BLaER1 (cell line): ENCODE data around the gene OR7G3.

Experiments used
- H3K27ac ChIP-seq: shearing (Covaris generic); formaldehyde crosslinking; 2 replicates; pipeline ENCODE4 v1.8.1; 2022
- H3K27me3 ChIP-seq: shearing (Covaris generic); formaldehyde crosslinking; 2 replicates; pipeline ENCODE4 v1.8.1; 2022
- H3K36me3 ChIP-seq: shearing (Covaris generic); formaldehyde crosslinking; 2 replicates; pipeline ENCODE4 v1.8.1; 2022
- H3K4me1 ChIP-seq: shearing (Covaris generic); formaldehyde crosslinking; 2 replicates; pipeline ENCODE4 v1.8.1; 2022
- H3K4me2 ChIP-seq: shearing (Covaris generic); formaldehyde crosslinking; 2 replicates; pipeline ENCODE4 v1.8.1; 2022
- H3K4me3 ChIP-seq: shearing (Covaris generic); formaldehyde crosslinking; 2 replicates; pipeline ENCODE4 v1.8.1; 2022
- H3K9ac ChIP-seq: shearing (Covaris generic); formaldehyde crosslinking; 2 replicates; pipeline ENCODE4 v1.8.1; 2022
- H3K9me3 ChIP-seq: shearing (Covaris generic); formaldehyde crosslinking; 2 replicates; pipeline ENCODE4 v1.8.1; 2022
- H4K20me1 ChIP-seq: shearing (Covaris generic); formaldehyde crosslinking; 2 replicates; pipeline ENCODE4 v1.8.1; 2022
- Cebpa-rat ChIP-seq: shearing (Covaris generic); IDR thresholded peaks from 2 replicates; pipeline ENCODE4 v1.8.1; 2022

Gene OR7G3

DNA sequence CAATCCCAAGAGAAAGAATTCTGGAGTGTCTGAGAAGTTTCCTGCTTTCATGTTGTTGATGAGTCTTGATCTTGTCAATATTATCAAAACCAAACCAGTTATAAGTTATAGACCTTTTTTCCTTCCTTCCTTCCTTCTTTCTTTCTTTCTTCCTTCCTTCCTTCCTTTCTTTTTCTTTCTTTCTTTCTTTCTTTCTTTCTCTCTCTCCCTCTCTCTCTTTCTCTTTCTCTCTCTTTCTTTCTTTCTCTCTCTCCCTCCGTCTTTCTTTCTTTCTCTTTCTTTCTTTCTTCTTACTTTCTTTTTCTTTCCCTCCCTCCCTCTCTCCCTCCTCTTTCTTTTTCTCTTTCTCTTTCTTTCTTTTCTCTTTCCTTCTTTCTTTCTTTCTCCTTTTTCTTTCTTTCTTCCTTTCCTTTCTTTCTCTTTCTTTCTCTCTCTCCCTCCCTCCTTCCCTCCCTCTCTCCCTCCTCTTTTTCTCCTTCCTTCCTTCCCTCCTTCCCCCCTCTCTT, at the start of gene OR7G3:
Gene OR7G3, minus strand, starts transcription at position 51 of the 506 bp plus-strand sequence. Its CDS starts 0 bp downstream, at position 51.
- Histone ChIP-seq H3K36me3 (no peaks in the 10 kb centered on the region), H3K9ac (no peak within 1 kb of the TSS), H3K4me1 (peaks cover 19% of the 10 kb centered on the region), H3K27me3 (no peaks in the 10 kb centered on the region), H3K4me2 (no peak within 1 kb of the TSS), H4K20me1 (no peaks in the 10 kb centered on the region), H3K4me3 (no peak within 1 kb of the TSS), H3K9me3 (no peaks in the 10 kb centered on the region), H3K27ac (no peak within 1 kb of the TSS)
- TF ChIP-seq Cebpa-rat, result no peak

GRCh38 chr19:9175326-9175725, 48.6 kb upstream of the OR7G3 start:
- Histone ChIP-seq H3K4me3 (no peak overlapping the region), H3K4me1 (no peaks in the 10 kb centered on the region), H3K36me3 (no peaks in the 10 kb centered on the region), H4K20me1 (no peaks in the 10 kb centered on the region), H3K9me3 (no peaks in the 10 kb centered on the region), H3K27ac (no peak overlapping the region), H3K9ac (no peak overlapping the region), H3K4me2 (no peak overlapping the region), H3K27me3 (no peaks in the 10 kb centered on the region)
- TF ChIP-seq Cebpa-rat, result no peak

GRCh38 chr19:9171393-9171991, 44.7 kb upstream of the OR7G3 start:
- TF ChIP-seq Cebpa-rat, result no peak
- peaks cover 15% of the 10 kb centered on the region for H3K36me3 ChIP-seq
- H3K9me3 ChIP-seq, result no peaks in the 10 kb centered on the region
- no peak overlapping the region for H3K27ac ChIP-seq
- H3K9ac ChIP-seq, result no peak overlapping the region
- H3K4me3 ChIP-seq, result no peak overlapping the region
- H3K4me2 ChIP-seq, result no peak overlapping the region
- H3K4me1 ChIP-seq, result no peaks in the 10 kb centered on the region
- H4K20me1 ChIP-seq, result no peaks in the 10 kb centered on the region
- no peaks in the 10 kb centered on the region for H3K27me3 ChIP-seq

- no peaks in the 10 kb centered on the region for H3K27me3 ChIP-seq
- H3K9ac ChIP-seq, result no peak overlapping the region
- no peak for TF ChIP-seq Cebpa-rat
- no peaks in the 10 kb centered on the region for H3K4me1 ChIP-seq
- no peak overlapping the region for H3K27ac ChIP-seq
- peaks cover 7% of the 10 kb centered on the region for H3K9me3 ChIP-seq
- H3K36me3 ChIP-seq, result peaks cover 62% of the 10 kb centered on the region
- H3K4me2 ChIP-seq, result no peak overlapping the region
- H4K20me1 ChIP-seq, result peaks cover 19% of the 10 kb centered on the region; the same call in 1 of the 2 replicates
- no peak overlapping the region for H3K4me3 ChIP-seq
Observed at GRCh38 chr19:9166846-9167245, 40.1 kb upstream of the OR7G3 start.

DNA sequence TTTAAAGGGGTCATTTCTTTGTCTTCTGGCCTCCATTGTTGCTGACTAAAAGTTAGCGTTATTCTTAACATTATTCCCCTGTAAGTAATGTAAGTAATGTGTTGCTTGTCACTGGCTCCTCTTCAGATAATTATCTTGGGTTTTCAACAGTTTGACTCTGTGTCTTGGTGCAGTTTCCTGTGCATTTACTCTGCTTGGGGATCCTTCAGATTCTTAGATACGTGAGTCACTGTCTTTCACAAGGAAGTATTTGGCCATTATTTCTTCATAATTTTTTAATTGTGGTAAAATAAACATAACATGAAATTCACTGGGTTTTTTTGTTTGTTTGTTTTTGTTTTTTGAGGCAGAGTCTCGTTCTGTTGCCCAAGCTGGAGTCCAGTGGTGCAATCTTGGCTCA, 38.5 kb upstream of the OR7G3 start:
- Histone ChIP-seq H3K36me3 (peaks cover 77% of the 10 kb centered on the region), H3K4me2 (no peak overlapping the region), H3K27ac (no peak overlapping the region), H3K9me3 (peaks cover 23% of the 10 kb centered on the region), H3K27me3 (no peaks in the 10 kb centered on the region), H3K9ac (no peak overlapping the region), H3K4me1 (no peaks in the 10 kb centered on the region), H4K20me1 (peaks cover 27% of the 10 kb centered on the region; the same call in 1 of the 2 replicates), H3K4me3 (no peak overlapping the region)
- TF ChIP-seq Cebpa-rat, result no peak

DNA sequence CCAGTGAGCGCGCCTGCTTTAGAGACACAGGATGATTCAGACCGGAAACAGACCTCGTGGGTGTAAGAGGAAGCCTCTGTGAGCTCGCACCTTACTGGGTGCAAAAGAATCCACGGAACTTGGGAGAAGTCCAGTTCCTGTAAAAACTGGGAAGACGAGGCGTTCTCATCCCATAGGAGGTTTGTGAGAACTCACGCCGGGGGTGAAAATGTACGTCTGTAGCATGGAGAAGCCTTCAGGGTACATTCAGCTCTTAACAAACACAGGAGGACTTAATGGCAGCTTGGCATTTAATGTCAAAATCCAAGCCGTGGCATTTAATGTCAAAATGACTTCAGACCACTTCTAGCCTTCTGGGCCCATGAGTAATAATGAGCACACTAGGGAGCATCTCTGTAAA, 34.7 kb upstream of the OR7G3 start:
- Histone ChIP-seq H3K4me3 (no peak overlapping the region), H4K20me1 (peaks cover 43% of the 10 kb centered on the region; the same call in 1 of the 2 replicates), H3K4me1 (no peaks in the 10 kb centered on the region), H3K4me2 (no peak overlapping the region), H3K9ac (no peak overlapping the region), H3K27me3 (no peaks in the 10 kb centered on the region), H3K9me3 (peaks cover 61% of the 10 kb centered on the region), H3K27ac (no peak overlapping the region), H3K36me3 (peaks cover 100% of the 10 kb centered on the region)
- TF ChIP-seq Cebpa-rat, result no peak

- Histone ChIP-seq H3K9ac (no peak overlapping the region), H3K4me3 (no peak overlapping the region), H3K36me3 (peaks cover 100% of the 10 kb centered on the region), H3K27ac (no peak overlapping the region), H3K27me3 (no peaks in the 10 kb centered on the region), H4K20me1 (peaks cover 59% of the 10 kb centered on the region), H3K9me3 (peaks cover 76% of the 10 kb centered on the region), H3K4me1 (no peaks in the 10 kb centered on the region), H3K4me2 (no peak overlapping the region)
- TF ChIP-seq Cebpa-rat, result no peak
Observed at GRCh38 chr19:9159891-9160290, 33.1 kb upstream of the OR7G3 start.

DNA sequence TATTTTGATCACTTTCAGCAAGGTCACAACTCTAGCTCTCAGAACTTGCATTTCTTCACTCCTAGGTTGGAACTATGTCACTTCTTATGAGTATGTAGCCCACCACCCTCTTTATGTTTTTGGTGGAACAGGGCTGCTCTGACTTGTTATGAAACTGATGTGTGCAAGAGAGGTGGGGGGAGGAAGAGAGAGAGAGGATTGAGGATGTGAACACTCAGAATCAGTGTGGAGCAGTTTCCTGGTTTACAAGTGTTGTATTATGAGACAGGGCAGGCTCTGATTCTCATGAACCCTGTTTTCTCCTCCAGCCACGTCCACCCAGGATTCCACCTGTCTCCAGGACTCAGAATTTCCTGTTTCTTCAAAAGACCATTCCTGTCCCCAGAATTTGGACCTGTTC, 29.6 kb upstream of the OR7G3 start:
- Histone ChIP-seq H3K4me3 (no peak overlapping the region), H3K27me3 (no peaks in the 10 kb centered on the region), H3K9ac (no peak overlapping the region), H3K9me3 (peaks cover 99% of the 10 kb centered on the region), H3K4me1 (no peaks in the 10 kb centered on the region), H3K27ac (no peak overlapping the region), H4K20me1 (peaks cover 69% of the 10 kb centered on the region), H3K36me3 (peaks cover 100% of the 10 kb centered on the region), H3K4me2 (no peak overlapping the region)
- no peak for TF ChIP-seq Cebpa-rat

- Histone ChIP-seq H3K9me3 (peaks cover 99% of the 10 kb centered on the region), H4K20me1 (peaks cover 73% of the 10 kb centered on the region), H3K4me2 (no peak overlapping the region), H3K36me3 (peaks cover 100% of the 10 kb centered on the region), H3K4me1 (no peaks in the 10 kb centered on the region), H3K4me3 (no peak overlapping the region), H3K27me3 (no peaks in the 10 kb centered on the region), H3K27ac (no peak overlapping the region), H3K9ac (no peak overlapping the region)
- no peak for TF ChIP-seq Cebpa-rat
Observed at GRCh38 chr19:9155591-9155990, 28.8 kb upstream of the OR7G3 start.

DNA sequence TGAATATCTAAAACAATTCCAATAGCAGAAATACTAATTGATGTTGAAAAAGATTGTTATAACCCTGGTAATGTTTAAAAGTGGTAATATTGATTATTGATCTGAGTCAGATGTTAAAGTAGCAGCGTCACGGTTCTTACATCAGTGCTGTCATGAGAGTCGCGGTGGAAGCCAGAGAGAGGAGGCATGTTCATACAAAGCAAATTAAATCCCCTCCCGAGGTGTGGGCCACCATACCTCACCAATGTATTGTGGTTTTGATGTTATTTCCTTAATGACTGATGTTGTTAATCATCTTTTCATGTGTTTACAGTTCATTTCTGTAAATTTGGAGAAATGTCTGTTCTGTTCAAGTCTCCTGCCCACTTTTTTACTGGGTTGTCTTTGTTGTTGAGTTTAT, 24.6 kb upstream of the OR7G3 start:
- peaks cover 99% of the 10 kb centered on the region for H3K9me3 ChIP-seq
- no peak overlapping the region for H3K4me2 ChIP-seq
- H4K20me1 ChIP-seq, result peaks cover 99% of the 10 kb centered on the region
- H3K27me3 ChIP-seq, result no peaks in the 10 kb centered on the region
- peaks cover 100% of the 10 kb centered on the region for H3K36me3 ChIP-seq
- no peak overlapping the region for H3K27ac ChIP-seq
- H3K4me3 ChIP-seq, result no peak overlapping the region; the same call in 1 of the 2 replicates
- TF ChIP-seq Cebpa-rat, result no peak
- no peaks in the 10 kb centered on the region for H3K4me1 ChIP-seq
- no peak overlapping the region for H3K9ac ChIP-seq
